T-helper 2 cell treated with Interferon-gamma antibody and Interleukin-4, amounts not matched to agents 5 μg/mL and 100 μg/mL, for 36 hours (primary cell): Measurements from ENCODE around the gene UBC.
"Not testable (repeated sequence)": the region's sequence is repeated elsewhere in the genome, so short reads cannot be mapped to it uniquely, and the experiment has no call there.

Experiments used
- DNase-seq: peaks from one replicate; pipeline ENCODE4 v3.0.0; 2021; ENCODE audit warnings: low spot score
- H3K27ac Mint-ChIP-seq: one replicate; pipeline ENCODE4 v1.8.0; 2021; ENCODE audit warnings: mild to moderate bottlenecking, mixed read lengths
- H3K27me3 Mint-ChIP-seq: one replicate; pipeline ENCODE4 v1.8.0; 2021; ENCODE audit warnings: low read depth, mixed read lengths
- H3K36me3 Mint-ChIP-seq: one replicate; pipeline ENCODE4 v1.8.0; 2021; ENCODE audit warnings: low read depth, mixed read lengths
- H3K4me1 Mint-ChIP-seq: one replicate; pipeline ENCODE4 v1.8.0; 2021; ENCODE audit warnings: low read depth, mixed read lengths
- H3K4me3 Mint-ChIP-seq: one replicate; pipeline ENCODE4 v1.8.0; 2022; ENCODE audit warnings: mild to moderate bottlenecking, moderate library complexity, mixed read lengths
- H3K9me3 Mint-ChIP-seq: one replicate; pipeline ENCODE4 v1.8.0; 2021; ENCODE audit warnings: mixed read lengths

UBC gene

DNA sequence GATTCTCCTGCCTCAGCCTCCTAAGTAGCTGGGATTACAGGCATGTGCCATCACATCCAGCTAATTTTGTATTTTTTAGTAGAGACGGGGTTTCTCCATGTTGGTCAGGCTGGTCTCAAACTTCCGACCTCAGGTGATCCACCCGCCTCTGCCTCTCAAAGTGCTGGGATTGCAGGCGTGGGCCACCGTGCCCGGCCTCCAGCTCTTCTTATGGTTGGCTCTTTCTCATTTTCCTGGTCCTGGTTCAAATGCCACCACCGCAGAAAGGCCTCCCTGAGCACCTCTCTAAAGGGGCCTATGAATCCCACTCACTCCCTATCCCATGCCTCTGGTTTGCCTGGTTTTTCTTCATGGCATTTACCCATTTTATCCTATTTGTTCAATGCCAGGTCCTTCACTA, 11.3 kb upstream of the UBC start:
- not testable (repeated sequence) for H3K4me3 Mint-ChIP-seq

DNA sequence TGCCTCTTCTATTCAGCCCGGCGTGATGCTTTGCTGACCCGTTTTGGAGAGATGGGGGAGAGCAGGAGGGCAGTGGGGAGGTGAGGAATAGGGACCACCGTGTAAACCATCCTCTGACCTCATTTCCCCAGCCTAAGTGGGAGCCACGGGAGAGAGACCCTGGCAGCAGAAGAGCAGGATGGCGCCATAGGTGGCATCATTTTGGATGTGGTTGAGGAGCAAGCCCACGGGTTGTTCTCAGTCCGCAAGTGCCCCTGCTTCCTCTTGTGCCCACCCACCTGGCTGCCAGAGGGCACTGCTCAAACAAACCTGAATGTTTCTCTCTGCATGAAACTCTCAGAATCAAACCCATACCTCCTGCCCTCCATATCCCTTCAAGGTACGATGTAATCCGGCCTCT, 10.7 kb upstream of the UBC start:
- Mint-ChIP-seq H3K27me3 (peaks cover 11% of the 10 kb centered on the region), H3K4me1 (peaks cover 46% of the 10 kb centered on the region), H3K9me3 (no peaks in the 10 kb centered on the region), H3K36me3 (peaks cover 4% of the 10 kb centered on the region), H3K4me3 (no peak overlapping the region), H3K27ac (no peak overlapping the region)
- DNase-seq, result no peak

More for the DNA sequence above, 11.3 kb upstream of the UBC start:
- H3K27ac Mint-ChIP-seq, DNase-seq, H3K9me3 Mint-ChIP-seq, H3K36me3 Mint-ChIP-seq: not testable (repeated sequence)
- peaks cover 11% of the 10 kb centered on the region for H3K27me3 Mint-ChIP-seq
- H3K4me1 Mint-ChIP-seq, result peaks cover 43% of the 10 kb centered on the region

GRCh38 chr12:124923905-124924734, 9.7 kb upstream of the UBC start:
- Mint-ChIP-seq H3K4me1 (peaks cover 53% of the 10 kb centered on the region), H3K9me3 (no peaks in the 10 kb centered on the region), H3K27me3 (peaks cover 11% of the 10 kb centered on the region), H3K27ac (no peak overlapping the region), H3K4me3 (no peak overlapping the region), H3K36me3 (peaks cover 3% of the 10 kb centered on the region)
- no peak for DNase-seq

DNA sequence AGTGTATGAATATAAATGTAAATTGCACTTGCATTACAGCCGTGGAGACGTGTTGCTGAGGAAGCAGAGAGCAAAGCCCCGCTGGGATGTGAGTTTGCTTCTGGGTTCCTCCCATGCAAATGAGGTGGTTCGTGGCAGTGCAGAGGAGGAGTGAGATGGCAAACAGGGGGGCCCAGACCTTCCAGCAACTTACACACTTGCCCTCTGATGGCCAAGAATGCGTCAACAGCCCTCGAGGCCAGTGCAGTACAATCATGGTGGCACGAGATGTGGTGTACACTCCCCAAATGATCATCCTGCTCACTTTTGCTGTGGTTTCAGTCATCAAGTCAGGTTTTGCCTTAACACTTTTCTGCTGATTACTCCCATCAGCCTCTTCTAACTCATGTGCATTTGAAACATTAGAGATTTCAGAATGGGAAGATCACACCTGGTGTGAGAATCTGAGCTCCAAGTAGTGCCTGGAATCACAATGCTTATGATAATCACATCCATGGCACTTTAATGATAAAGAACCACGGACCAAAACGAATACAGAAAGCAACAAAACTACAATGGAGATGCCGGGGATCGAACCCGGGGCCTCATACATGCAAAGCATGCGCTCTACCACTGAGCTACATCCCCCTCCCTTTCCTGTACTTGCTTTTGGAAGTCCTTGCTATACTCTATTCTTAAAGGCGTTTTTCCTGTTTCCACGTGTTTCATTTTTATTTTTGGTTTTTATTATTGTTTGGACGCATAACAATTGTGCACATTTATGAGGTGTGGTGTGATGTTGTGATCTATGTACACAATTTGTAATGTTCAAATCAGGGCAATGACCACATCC, 7.0 kb upstream of the UBC start:
- peak; percentile 91 for DNase-seq
- Mint-ChIP-seq H3K9me3 (no peaks in the 10 kb centered on the region), H3K36me3 (no peaks in the 10 kb centered on the region), H3K27me3 (peaks cover 4% of the 10 kb centered on the region), H3K4me1 (peaks cover 47% of the 10 kb centered on the region), H3K27ac (peak overlapping the region; percentile 100), H3K4me3 (peak overlapping the region; percentile 90)

- Mint-ChIP-seq H3K4me1 (peaks cover 56% of the 10 kb centered on the region), H3K27me3 (peaks cover 4% of the 10 kb centered on the region), H3K36me3 (no peaks in the 10 kb centered on the region), H3K9me3 (no peaks in the 10 kb centered on the region), H3K27ac (peak overlapping the region; percentile 100), H3K4me3 (peak overlapping the region; percentile 90)
- no peak for DNase-seq
These were observed 6.0 kb upstream of the UBC start for GRCh38 chr12:124920353-124920935.

DNA sequence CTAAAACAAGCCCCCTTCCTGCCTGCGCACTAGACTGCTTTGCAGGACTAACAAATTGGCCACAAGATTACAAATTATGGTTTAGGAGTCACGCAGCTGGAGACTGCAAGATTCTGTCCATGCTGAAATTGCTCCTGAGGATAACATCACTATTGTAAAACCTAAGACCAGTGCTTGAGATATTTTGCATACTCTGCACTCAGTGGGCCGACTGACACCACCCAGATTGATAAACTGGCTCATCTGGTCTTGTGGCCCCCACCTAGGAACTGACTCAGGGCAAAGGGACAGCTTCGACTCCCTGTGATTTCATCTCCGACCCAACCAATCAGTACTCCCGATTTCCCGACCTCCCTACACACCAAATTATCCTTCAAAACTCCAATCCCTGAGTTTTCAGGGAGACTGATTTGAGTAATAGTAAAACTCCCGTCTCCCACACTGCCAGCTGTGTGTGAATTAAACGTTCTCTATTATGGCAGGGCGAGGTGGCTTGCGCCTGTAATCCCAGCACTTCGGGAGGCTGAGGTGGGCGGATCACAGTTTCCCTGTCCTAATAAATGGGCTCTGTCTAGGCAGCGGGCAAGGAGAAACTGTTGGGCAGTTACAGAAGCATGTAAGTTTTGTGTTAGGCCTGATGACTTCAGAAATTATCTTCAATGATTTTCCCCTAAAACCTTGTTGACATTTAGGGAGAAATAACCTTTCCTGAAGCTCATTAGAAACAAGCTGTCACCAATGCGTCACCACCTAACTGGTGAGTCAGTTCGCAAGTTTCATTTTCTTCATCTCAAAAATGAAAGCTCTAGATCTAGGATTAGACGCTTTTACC, 5.3 kb upstream of the UBC start:
- peak; percentile 74 for DNase-seq
- Mint-ChIP-seq H3K9me3 (no peaks in the 10 kb centered on the region), H3K4me3 (peak overlapping the region; percentile 90), H3K27me3 (peaks cover 4% of the 10 kb centered on the region), H3K4me1 (peaks cover 59% of the 10 kb centered on the region), H3K36me3 (no peaks in the 10 kb centered on the region), H3K27ac (peak overlapping the region; percentile 100)

DNA sequence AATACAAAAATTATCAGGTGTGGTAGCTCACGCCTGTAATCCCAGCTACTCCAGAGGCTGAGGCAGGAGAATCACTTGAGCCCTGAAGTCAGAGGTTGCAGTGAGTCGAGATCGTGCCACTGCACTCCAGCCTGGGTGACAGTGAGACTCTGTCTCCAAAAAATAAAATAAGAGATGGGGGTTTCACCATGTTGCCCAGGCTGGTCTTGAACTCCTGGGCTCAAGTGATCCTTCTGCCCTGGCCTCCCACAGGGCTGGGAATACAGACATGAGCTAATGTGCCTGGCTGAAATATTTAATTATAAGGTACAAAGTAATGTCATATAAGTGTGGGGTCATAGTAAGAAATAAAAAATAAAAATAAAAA, 4.2 kb upstream of the UBC start:
- peak overlapping the region; percentile 98 for H3K27ac Mint-ChIP-seq
- peak overlapping the region; percentile 86 for H3K4me3 Mint-ChIP-seq
- peaks cover 11% of the 10 kb centered on the region for H3K36me3 Mint-ChIP-seq
- H3K9me3 Mint-ChIP-seq, DNase-seq: not testable (repeated sequence)
- peaks cover 66% of the 10 kb centered on the region for H3K4me1 Mint-ChIP-seq
- H3K27me3 Mint-ChIP-seq, result peaks cover 10% of the 10 kb centered on the region

GRCh38 chr12:124917841-124918621, 3.6 kb upstream of the UBC start:
- no peak for DNase-seq
- peaks cover 17% of the 10 kb centered on the region for H3K36me3 Mint-ChIP-seq
- no peaks in the 10 kb centered on the region for H3K9me3 Mint-ChIP-seq
- peaks cover 72% of the 10 kb centered on the region for H3K4me1 Mint-ChIP-seq
- H3K27ac Mint-ChIP-seq, result peak overlapping the region; percentile 98
- peaks cover 10% of the 10 kb centered on the region for H3K27me3 Mint-ChIP-seq
- peak overlapping the region; percentile 86 for H3K4me3 Mint-ChIP-seq

- peak; percentile 94 for DNase-seq
- H3K9me3 Mint-ChIP-seq, result no peaks in the 10 kb centered on the region
- H3K4me3 Mint-ChIP-seq, result peak overlapping the region; percentile 86
- H3K4me1 Mint-ChIP-seq, result peaks cover 71% of the 10 kb centered on the region
- H3K36me3 Mint-ChIP-seq, result peaks cover 24% of the 10 kb centered on the region
- H3K27me3 Mint-ChIP-seq, result peaks cover 10% of the 10 kb centered on the region
- H3K27ac Mint-ChIP-seq, result peak overlapping the region; percentile 98
These were observed 2.8 kb upstream of the UBC start for GRCh38 chr12:124917135-124917840.

GRCh38 chr12:124916374-124917134, 2.1 kb upstream of the UBC start:
- H3K27ac Mint-ChIP-seq, result peak overlapping the region; percentile 98
- H3K4me3 Mint-ChIP-seq, result peak overlapping the region; percentile 86
- H3K4me1 Mint-ChIP-seq, result peaks cover 66% of the 10 kb centered on the region
- peaks cover 28% of the 10 kb centered on the region for H3K36me3 Mint-ChIP-seq
- peaks cover 7% of the 10 kb centered on the region for H3K27me3 Mint-ChIP-seq
- no peaks in the 10 kb centered on the region for H3K9me3 Mint-ChIP-seq
- peak; percentile 63 for DNase-seq

DNA sequence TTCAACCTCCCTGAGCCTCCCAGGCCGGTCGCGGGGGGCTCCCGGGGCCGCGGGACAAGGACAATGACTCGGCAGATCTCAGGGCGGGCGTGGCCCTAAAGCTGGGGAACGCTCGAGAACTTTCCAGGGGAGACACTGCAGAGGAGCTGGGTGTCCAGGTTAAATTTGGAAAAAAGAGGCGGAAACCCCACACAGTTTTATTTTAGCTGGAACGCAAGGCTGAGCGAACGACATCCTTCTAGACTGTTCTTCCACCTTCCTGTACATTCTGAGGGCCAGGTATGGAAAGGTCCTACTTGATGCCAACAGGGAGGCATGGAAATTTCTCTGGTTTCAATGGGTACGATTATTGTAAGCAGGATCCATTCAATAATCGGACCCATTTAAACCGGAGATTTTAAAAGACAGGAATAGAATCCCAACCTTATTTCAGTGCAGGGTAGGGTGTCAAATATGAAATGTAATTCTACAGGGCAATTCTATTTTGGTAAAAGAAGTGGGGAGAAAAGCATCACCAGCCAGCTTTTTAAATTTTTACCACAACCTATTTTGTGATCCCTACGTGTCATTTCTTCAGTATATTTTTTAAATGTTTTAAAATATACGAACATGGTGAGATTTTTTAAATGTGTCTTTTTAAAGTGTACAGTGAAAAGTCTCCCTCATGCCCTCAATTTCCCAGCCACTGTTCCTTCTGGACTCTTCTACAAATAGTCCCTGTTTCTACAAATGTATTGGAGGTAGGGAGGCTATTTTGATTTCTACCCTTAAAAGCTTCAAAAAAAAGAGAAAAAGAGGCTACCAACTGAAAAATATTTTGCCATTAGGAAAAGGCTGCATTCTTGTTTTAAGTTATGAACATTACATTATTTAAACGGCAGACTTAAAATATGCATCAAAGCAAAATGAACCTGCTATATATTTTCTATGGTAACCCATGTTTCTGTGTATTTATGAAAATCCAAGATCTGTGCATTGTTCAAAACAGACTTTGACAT, 1.1 kb upstream of the UBC start:
- Mint-ChIP-seq H3K4me1 (peaks cover 65% of the 10 kb centered on the region), H3K4me3 (peak overlapping the region; percentile 86), H3K27ac (peak overlapping the region; percentile 98), H3K27me3 (peaks cover 7% of the 10 kb centered on the region), H3K36me3 (peaks cover 38% of the 10 kb centered on the region), H3K9me3 (no peaks in the 10 kb centered on the region)
- peak; percentile 37 for DNase-seq
